Mesothelial cell of epicardium (in vitro differentiated cells): ENCODE measurements around the gene PRM3. TPM values are rescaled to one million over a fixed set of nuclear protein-coding genes. Genes with fewer than 3 reads are reported as not detected.

Experiments
- DNase-seq, 2 experiments: peaks; one replicate each; pipeline ENCODE4 v3.0.0; 2021; ENCODE audit warnings: low spot score in 2 of 2; ENCODE audit not compliant: unreplicated experiment in 2 of 2
- H3K27ac Mint-ChIP-seq: 2 replicates; pipeline ENCODE4 v1.8.0; 2021; ENCODE audit warnings: mixed read lengths
- H3K27me3 Mint-ChIP-seq: 2 replicates; pipeline ENCODE4 v1.8.0; 2021; ENCODE audit warnings: low read depth, mixed read lengths
- H3K36me3 Mint-ChIP-seq: 2 replicates; pipeline ENCODE4 v1.8.0; 2021; ENCODE audit warnings: mixed read lengths
- H3K4me1 Mint-ChIP-seq: 2 replicates; pipeline ENCODE4 v1.8.0; 2021; ENCODE audit warnings: mixed read lengths
- H3K4me3 Mint-ChIP-seq: 2 replicates; pipeline ENCODE4 v1.8.0; 2021; ENCODE audit warnings: mild to moderate bottlenecking, moderate library complexity, mixed read lengths
- H3K9me3 Mint-ChIP-seq: 2 replicates; pipeline ENCODE4 v1.8.0; 2021; ENCODE audit warnings: mixed read lengths
- total RNA-seq: library from RNA; stranded (reverse); gene quantifications from 3 replicates; pipeline ENCODE4 v1.2.1, GENCODE V29; 2021
- TF ChIP-seq, protein P1 (sequence below): fragments of 200-600 bp; sonication (generic); IDR thresholded peaks from one replicate; pipeline ENCODE4 v1.5.0; 2021; ENCODE audit warnings: antibody characterized with exemption; ENCODE audit not compliant: unreplicated experiment

The PRM3 gene, protein sequence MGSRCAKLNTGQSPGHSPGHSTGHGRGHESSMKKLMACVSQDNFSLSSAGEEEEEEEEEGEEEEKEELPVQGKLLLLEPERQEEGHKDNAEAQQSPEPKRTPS
- total RNA-seq: not detected in 3 replicates

DNA sequence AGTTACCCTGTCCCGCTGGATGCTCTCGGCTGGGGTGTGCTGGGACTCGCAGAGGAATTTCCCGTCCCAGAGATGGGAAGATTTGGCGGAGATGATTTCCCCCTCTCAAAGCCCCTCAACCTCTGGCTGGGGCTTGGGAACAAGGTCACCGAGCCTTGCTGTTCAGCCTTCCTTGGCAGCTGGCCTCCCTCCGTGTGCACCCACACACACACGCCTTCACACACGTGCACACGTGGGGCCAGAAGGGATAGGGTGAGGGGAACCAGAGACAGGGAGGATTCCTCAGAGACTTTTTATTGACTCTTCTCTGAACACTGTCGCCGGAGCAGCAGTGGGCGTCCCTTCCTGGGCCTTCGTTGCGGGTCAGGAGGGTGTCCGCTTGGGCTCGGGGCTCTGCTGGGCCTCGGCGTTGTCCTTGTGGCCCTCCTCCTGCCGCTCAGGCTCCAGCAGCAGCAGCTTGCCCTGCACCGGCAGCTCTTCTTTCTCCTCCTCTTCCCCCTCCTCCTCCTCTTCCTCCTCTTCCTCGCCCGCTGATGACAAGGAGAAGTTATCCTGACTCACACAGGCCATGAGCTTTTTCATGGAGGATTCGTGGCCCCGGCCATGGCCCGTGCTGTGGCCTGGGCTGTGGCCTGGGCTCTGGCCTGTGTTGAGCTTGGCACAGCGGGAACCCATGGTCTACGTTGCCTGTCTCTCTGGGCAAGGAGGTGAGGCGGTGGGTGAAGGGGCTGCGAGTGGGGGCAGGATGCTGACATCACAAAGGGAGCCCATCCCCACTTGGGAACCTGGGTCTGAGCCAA, at the start of gene PRM3:
Gene PRM3 (minus strand): TSS at position 709 of the 800 bp plus-strand sequence. CDS start 34 bp downstream, at position 675.
- Mint-ChIP-seq H3K4me1 (peaks cover 12% of the 10 kb centered on the region), H3K27ac (peak within 1 kb of the TSS; percentile 89), H3K4me3 (no peak within 1 kb of the TSS), H3K27me3 (no peaks in the 10 kb centered on the region), H3K36me3 (no peaks in the 10 kb centered on the region), H3K9me3 (no peaks in the 10 kb centered on the region)
- no peak for DNase-seq
- TF ChIP-seq, protein P1, sequence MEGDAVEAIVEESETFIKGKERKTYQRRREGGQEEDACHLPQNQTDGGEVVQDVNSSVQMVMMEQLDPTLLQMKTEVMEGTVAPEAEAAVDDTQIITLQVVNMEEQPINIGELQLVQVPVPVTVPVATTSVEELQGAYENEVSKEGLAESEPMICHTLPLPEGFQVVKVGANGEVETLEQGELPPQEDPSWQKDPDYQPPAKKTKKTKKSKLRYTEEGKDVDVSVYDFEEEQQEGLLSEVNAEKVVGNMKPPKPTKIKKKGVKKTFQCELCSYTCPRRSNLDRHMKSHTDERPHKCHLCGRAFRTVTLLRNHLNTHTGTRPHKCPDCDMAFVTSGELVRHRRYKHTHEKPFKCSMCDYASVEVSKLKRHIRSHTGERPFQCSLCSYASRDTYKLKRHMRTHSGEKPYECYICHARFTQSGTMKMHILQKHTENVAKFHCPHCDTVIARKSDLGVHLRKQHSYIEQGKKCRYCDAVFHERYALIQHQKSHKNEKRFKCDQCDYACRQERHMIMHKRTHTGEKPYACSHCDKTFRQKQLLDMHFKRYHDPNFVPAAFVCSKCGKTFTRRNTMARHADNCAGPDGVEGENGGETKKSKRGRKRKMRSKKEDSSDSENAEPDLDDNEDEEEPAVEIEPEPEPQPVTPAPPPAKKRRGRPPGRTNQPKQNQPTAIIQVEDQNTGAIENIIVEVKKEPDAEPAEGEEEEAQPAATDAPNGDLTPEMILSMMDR: no peak

DNA sequence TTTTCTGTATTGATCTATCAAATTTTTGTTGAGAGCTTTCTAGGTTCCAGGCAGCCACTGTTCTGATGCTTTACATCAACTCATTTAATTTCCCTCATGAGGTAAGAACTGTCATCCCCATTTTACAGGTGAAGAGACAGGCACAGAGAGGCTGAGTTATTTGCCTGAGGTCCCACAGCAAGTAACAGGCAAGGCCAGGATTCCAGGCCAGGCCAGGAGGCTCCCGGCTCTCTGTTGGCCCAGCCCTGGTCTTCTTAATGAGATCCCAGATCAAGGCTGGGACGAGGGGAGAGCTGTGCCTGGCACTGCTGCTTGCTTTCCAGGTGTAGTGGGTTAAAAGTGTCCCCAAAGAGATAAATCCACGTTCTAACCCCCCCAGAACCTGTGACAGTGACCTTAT, 49.4 kb upstream of the PRM3 start:
- Mint-ChIP-seq H3K27ac (no peak overlapping the region), H3K9me3 (peaks cover 5% of the 10 kb centered on the region), H3K27me3 (no peaks in the 10 kb centered on the region), H3K4me3 (no peak overlapping the region), H3K4me1 (peaks cover 7% of the 10 kb centered on the region), H3K36me3 (peaks cover 8% of the 10 kb centered on the region)
- TF ChIP-seq, protein P1: no peak
- DNase-seq: no peak

DNA sequence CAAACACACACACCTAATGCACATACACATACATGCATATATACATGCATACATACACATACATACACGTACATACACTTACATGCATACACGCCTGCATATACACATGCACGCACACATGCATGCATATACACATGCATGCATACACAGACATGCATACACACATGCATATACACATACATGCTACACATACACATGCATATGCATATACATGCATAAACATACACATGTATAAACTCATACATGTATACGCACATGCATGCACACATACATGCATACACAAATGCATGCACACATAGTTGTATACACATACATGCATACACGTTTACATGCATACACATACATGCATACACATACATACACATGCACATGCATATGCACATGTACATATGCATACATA, 48.2 kb upstream of the PRM3 start:
- TF ChIP-seq, protein P1: no peak
- Mint-ChIP-seq H3K4me1 (peaks cover 9% of the 10 kb centered on the region), H3K27ac (no peak overlapping the region), H3K9me3 (peaks cover 5% of the 10 kb centered on the region), H3K36me3 (peaks cover 6% of the 10 kb centered on the region), H3K27me3 (no peaks in the 10 kb centered on the region), H3K4me3 (no peak overlapping the region)
- DNase-seq: no peak

DNA sequence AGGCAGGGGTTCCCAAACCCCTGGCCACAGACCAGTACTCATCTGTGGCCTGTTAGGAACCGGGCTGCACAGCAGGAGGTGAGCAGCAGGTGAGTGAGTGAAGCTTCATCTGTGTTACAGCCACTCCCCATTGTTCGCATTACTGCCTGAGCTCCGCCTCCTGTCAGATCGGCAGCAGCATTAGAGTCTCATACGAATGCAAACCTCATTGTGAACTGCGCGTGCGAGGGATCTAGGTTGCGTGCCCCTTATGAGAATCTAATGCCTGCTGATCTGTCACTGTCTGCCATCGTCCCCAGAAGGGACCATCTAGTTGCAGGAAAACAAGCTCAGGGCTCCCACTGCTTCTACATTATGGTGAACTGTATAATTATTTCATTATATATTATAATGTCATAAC, 46.7 kb upstream of the PRM3 start:
- TF ChIP-seq, protein P1: no peak
- H3K27ac Mint-ChIP-seq: no peak overlapping the region
- no peaks in the 10 kb centered on the region for H3K27me3 Mint-ChIP-seq
- H3K4me3 Mint-ChIP-seq: no peak overlapping the region
- no peak for DNase-seq
- peaks cover 20% of the 10 kb centered on the region for H3K4me1 Mint-ChIP-seq
- peaks cover 5% of the 10 kb centered on the region for H3K9me3 Mint-ChIP-seq
- peaks cover 6% of the 10 kb centered on the region for H3K36me3 Mint-ChIP-seq

DNA sequence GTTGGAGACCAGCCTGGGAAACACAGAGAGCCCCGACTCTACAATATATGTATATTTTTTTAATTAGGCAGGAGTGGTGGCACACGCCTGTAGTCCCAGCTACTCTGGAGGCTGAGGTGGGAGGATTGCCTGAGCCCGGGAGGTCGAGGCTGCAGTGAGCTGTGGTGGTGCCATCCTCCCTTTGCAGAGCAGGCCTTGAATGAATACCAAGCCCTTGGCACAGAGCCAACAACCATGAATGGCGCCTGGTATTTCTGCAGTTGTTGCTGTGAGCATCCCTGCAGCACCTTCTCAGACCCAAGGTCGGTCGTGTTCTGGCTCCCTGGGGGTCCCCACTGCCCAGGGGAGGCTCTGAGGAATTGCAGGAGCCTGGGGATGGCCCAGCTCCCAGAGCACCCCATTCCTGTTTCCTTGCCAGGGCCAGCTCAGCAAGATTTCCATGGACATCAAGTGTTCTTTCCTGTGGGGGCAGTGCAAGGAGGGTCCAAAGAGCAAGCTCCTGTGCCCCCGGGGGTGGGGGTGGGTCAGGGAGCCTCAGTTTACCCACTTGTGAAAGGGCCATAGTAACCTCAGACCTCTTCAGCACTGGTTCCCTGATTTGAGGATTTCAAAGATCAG, 46.2 kb upstream of the PRM3 start:
- Mint-ChIP-seq H3K36me3 (peaks cover 6% of the 10 kb centered on the region), H3K9me3 (peaks cover 5% of the 10 kb centered on the region), H3K27ac (no peak overlapping the region), H3K4me1 (peaks cover 25% of the 10 kb centered on the region), H3K27me3 (no peaks in the 10 kb centered on the region), H3K4me3 (no peak overlapping the region)
- TF ChIP-seq, protein P1: no peak
- DNase-seq: no peak
